H4 (cell line): Measurements from ENCODE around the gene FAM228B. TPM values are rescaled to one million over a fixed set of nuclear protein-coding genes. Genes with fewer than 3 reads are reported as not detected.
"Not testable (repeated sequence)": the region's sequence is repeated elsewhere in the genome, so short reads cannot be mapped to it uniquely, and the experiment has no call there.

Experiments used
- DNase-seq: peaks from one replicate; pipeline ENCODE4 v3.0.0-alpha.2; 2015; ENCODE audit warnings: low spot score
- total RNA-seq: library from RNA; depleted of rRNA; stranded (reverse); fragments of >200 nt; shearing (Covaris generic); gene quantifications from 2 replicates; pipeline ENCODE4 v1.2.3, GENCODE V29; 2014; rRNA removed

Gene FAM228B
- total RNA-seq: 0.27 and 1.8 TPM in 2 replicates

GRCh38 chr2:24123195-24123921 is at the start of gene FAM228B, which contains the start of gene PFN4:
FAM228B (plus strand) TSS chr2:24123469; CDS start chr2:24124362, 893 bp downstream.
PFN4 (minus strand) TSS chr2:24123334; CDS start chr2:24122535, 799 bp downstream.
- DNase-seq: peak; percentile 57

- no peak for DNase-seq
Measured at GRCh38 chr2:24073816-24074215, 49.5 kb upstream of the FAM228B start.

- DNase-seq: no peak
Measured at GRCh38 chr2:24075259-24075658, 48.0 kb upstream of the FAM228B start.

- DNase-seq: peak; percentile 96
Measured at GRCh38 chr2:24075915-24076848, 47.1 kb upstream of the FAM228B start, which contains the start of gene SF3B6. SF3B6 (minus strand) TSS chr2:24076326; CDS start chr2:24076229, 97 bp downstream.

GRCh38 chr2:24076849-24077534 is 46.3 kb upstream of the FAM228B start:
- DNase-seq: no peak

- DNase-seq: no peak
Measured at GRCh38 chr2:24077535-24077877, 45.8 kb upstream of the FAM228B start.

GRCh38 chr2:24077879-24078278 is 45.4 kb upstream of the FAM228B start:
- no peak for DNase-seq

GRCh38 chr2:24080701-24081100 is 42.6 kb upstream of the FAM228B start:
- DNase-seq: no peak

GRCh38 chr2:24082787-24083566 is 40.3 kb upstream of the FAM228B start:
- no peak for DNase-seq

- DNase-seq: peak; percentile 8
Measured at GRCh38 chr2:24083567-24084385, 39.5 kb upstream of the FAM228B start.

GRCh38 chr2:24084386-24085199 is 38.7 kb upstream of the FAM228B start, which contains the start of gene TP53I3:
TP53I3 (minus strand) TSS chr2:24084834; CDS start chr2:24084326, 508 bp downstream.
- DNase-seq: peak; percentile 64

GRCh38 chr2:24085200-24085489 is 38.1 kb upstream of the FAM228B start:
- DNase-seq: no peak

- no peak for DNase-seq
Measured at GRCh38 chr2:24086241-24086640, 37.0 kb upstream of the FAM228B start.

GRCh38 chr2:24087032-24087431 is 36.2 kb upstream of the FAM228B start:
- DNase-seq: no peak

- no peak for DNase-seq
Measured at GRCh38 chr2:24088821-24089359, 34.4 kb upstream of the FAM228B start.

- DNase-seq: not testable (repeated sequence)
Measured at GRCh38 chr2:24093270-24093669, 30.0 kb upstream of the FAM228B start.

- DNase-seq: not testable (repeated sequence)
Measured at GRCh38 chr2:24095171-24095677, 28.0 kb upstream of the FAM228B start.

- not testable (repeated sequence) for DNase-seq
Measured at GRCh38 chr2:24100732-24101131, 22.5 kb upstream of the FAM228B start.

GRCh38 chr2:24101992-24102391 is 21.3 kb upstream of the FAM228B start:
- DNase-seq: no peak
